ENCODE results near the gene ALG14. TPM values are rescaled to one million over a fixed set of nuclear protein-coding genes. Genes with fewer than 3 reads are reported as not detected.
"Not testable (repeated sequence)": the region's sequence is repeated elsewhere in the genome, so short reads cannot be mapped to it uniquely, and the experiment has no call there.

Gene ALG14
- total RNA-seq, 1 experiment from 2014 or later: 13.0 TPM

- CTCF ChIA-PET: interaction anchor here (0.6 kb wide), 1 partner anchor 229 kb away, joined by 3 read pairs; no protein-coding TSS in a partner anchor
- no peaks in the 10 kb centered on the region for H3K9me3 Mint-ChIP-seq (ENCODE audit: unreplicated experiment)
Observed at GRCh38 chr1:94942171-94943128, 130.3 kb downstream of the ALG14 start.

DNA sequence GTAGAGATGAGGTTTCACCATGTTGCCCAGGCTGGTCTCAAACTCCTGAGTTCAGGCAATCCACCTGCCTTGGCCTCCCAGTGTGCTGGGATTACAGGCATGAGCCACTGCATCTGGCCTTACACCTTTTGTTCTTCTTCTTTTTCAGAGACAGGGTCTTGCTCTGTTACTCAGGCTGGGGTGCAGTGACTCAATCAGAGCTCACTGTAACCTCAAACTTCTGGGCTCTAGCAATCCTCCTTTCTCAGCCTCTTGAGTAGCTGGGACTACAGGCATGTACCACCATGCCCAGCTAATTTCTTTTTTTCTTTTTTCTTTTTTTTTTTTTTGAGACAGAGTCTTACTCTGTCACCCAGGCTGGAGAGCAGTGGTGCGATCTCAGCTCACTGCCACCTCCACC, 131.3 kb downstream of the ALG14 start:
- CTCF ChIA-PET; H3K27ac Mint-ChIP-seq (ENCODE audit: low read depth, unreplicated experiment); DNase-seq (ENCODE audit: unreplicated experiment); H3K4me3 Mint-ChIP-seq (ENCODE audit: unreplicated experiment); POLR2A ChIA-PET; intact Hi-C loops (cut with micrococcal nuclease); H3K9me3 Mint-ChIP-seq (ENCODE audit: unreplicated experiment); BruUV-seq (replicated peaks); H3K36me3 Mint-ChIP-seq (ENCODE audit: insufficient read depth, unreplicated experiment); H3K4me1 Mint-ChIP-seq (ENCODE audit: insufficient read depth, unreplicated experiment): not testable (repeated sequence)
- peaks cover 14% of the 10 kb centered on the region for H3K27me3 Mint-ChIP-seq (ENCODE audit: insufficient read depth, unreplicated experiment)

More at GRCh38 chr1:94942171-94943128, 130.3 kb downstream of the ALG14 start:
- BruUV-seq (replicated peaks): no TSS peak
- POLR2A ChIA-PET: no interaction called here
- Mint-ChIP-seq H3K4me1 (ENCODE audit: insufficient read depth, unreplicated experiment) (peaks cover 6% of the 10 kb centered on the region), H3K36me3 (ENCODE audit: insufficient read depth, unreplicated experiment) (peaks cover 5% of the 10 kb centered on the region), H3K27me3 (ENCODE audit: insufficient read depth, unreplicated experiment) (peaks cover 14% of the 10 kb centered on the region), H3K27ac (ENCODE audit: low read depth, unreplicated experiment) (no peak overlapping the region), H3K4me3 (ENCODE audit: unreplicated experiment) (no peak overlapping the region)
- TF ChIP-seq, protein P1, sequence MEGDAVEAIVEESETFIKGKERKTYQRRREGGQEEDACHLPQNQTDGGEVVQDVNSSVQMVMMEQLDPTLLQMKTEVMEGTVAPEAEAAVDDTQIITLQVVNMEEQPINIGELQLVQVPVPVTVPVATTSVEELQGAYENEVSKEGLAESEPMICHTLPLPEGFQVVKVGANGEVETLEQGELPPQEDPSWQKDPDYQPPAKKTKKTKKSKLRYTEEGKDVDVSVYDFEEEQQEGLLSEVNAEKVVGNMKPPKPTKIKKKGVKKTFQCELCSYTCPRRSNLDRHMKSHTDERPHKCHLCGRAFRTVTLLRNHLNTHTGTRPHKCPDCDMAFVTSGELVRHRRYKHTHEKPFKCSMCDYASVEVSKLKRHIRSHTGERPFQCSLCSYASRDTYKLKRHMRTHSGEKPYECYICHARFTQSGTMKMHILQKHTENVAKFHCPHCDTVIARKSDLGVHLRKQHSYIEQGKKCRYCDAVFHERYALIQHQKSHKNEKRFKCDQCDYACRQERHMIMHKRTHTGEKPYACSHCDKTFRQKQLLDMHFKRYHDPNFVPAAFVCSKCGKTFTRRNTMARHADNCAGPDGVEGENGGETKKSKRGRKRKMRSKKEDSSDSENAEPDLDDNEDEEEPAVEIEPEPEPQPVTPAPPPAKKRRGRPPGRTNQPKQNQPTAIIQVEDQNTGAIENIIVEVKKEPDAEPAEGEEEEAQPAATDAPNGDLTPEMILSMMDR (IDR thresholded peaks at IDR 0.05; ENCODE audit: unreplicated experiment): no peak
- DNase-seq (ENCODE audit: unreplicated experiment): no peak
- intact Hi-C loops (cut with micrococcal nuclease): no loop called here

GRCh38 chr1:94940738-94941137, 132.0 kb downstream of the ALG14 start:
- Mint-ChIP-seq H3K36me3 (ENCODE audit: insufficient read depth, unreplicated experiment) (peaks cover 5% of the 10 kb centered on the region), H3K4me3 (ENCODE audit: unreplicated experiment) (no peak overlapping the region), H3K27me3 (ENCODE audit: insufficient read depth, unreplicated experiment) (peaks cover 14% of the 10 kb centered on the region), H3K9me3 (ENCODE audit: unreplicated experiment) (no peaks in the 10 kb centered on the region), H3K27ac (ENCODE audit: low read depth, unreplicated experiment) (no peak overlapping the region), H3K4me1 (ENCODE audit: insufficient read depth, unreplicated experiment) (peaks cover 11% of the 10 kb centered on the region)
- TF ChIP-seq, protein P1 (IDR thresholded peaks at IDR 0.05; ENCODE audit: unreplicated experiment): no peak
- no peak for DNase-seq (ENCODE audit: unreplicated experiment)
- intact Hi-C loops (cut with micrococcal nuclease): no loop called here
- ChIA-PET CTCF (interaction anchor here (0.6 to 1.4 kb wide), 2 partner anchors 86 to 1526 kb away, joined by 3 to 6 read pairs; no protein-coding TSS in a partner anchor), POLR2A (no interaction called here)
- no TSS peak for BruUV-seq (replicated peaks)

- Mint-ChIP-seq H3K36me3 (ENCODE audit: insufficient read depth, unreplicated experiment) (peaks cover 5% of the 10 kb centered on the region), H3K4me1 (ENCODE audit: insufficient read depth, unreplicated experiment) (peaks cover 23% of the 10 kb centered on the region), H3K4me3 (ENCODE audit: unreplicated experiment) (no peak overlapping the region), H3K27ac (ENCODE audit: low read depth, unreplicated experiment) (no peak overlapping the region), H3K27me3 (ENCODE audit: insufficient read depth, unreplicated experiment) (no peaks in the 10 kb centered on the region), H3K9me3 (ENCODE audit: unreplicated experiment) (no peaks in the 10 kb centered on the region)
- intact Hi-C loops (cut with micrococcal nuclease): loop anchor here (10.0 kb wide), 1 partner anchor 297 kb away; the partner anchor contains the start of gene RWDD3
- TF ChIP-seq, protein P1 (IDR thresholded peaks at IDR 0.05; ENCODE audit: unreplicated experiment): no peak
- BruUV-seq (replicated peaks): no TSS peak
- CTCF ChIA-PET: no interaction called here
- DNase-seq (ENCODE audit: unreplicated experiment): no peak
- POLR2A ChIA-PET: no interaction called here
Observed at GRCh38 chr1:94937820-94938219, 134.9 kb downstream of the ALG14 start.
